Activated CD4-positive, CD25-positive, alpha-beta regulatory T cell treated with anti-CD3 and anti-CD28 coated beads, Interleukin-2, amount 50 U/mL, for 16 hours (primary cell): Measurements from ENCODE around the gene RAD51B.
"Not testable (repeated sequence)": the region's sequence is repeated elsewhere in the genome, so short reads cannot be mapped to it uniquely, and the experiment has no call there.

ENCODE experiments used
- DNase-seq: peaks from one replicate; pipeline ENCODE4 v3.0.0-alpha.2; 2020; ENCODE audit warnings: low read depth, low spot score

Gene RAD51B

DNA sequence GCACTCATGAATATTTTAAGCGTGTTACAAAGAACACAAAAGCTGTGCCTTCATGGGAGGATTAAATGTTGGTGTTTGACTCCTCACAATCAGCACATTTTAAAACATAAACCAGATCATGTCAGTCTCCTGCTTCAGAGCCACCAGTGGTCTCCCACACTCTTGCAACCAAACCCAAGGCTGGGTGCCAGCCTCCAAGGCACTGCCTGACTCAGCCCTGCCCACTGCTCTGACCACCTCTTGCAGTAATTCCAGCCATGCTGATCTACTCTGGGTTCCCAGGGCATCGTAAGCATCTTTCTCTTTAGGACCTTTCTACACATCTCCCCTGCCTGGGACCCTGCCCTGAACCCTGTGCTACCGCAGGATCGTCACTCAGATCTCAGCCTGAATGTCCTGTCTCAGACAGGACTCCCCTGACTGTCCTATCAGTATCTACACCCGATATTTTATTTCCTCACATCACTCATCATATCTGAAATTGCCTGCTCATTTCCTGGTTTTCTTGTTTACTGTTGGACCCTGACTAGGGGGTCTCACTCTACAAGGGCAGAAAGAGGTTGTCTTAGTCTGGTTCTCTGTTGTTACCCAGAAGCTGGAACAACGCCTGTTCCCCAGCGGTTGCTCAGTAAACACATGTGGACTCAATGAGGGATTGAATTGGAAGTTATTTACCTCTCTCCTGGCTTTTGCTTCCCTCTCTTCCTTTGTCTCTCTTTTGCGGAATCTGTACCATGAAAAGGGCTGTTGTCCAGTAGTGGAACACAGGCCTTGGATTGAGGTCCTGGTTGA lies 449.8 kb downstream of the RAD51B start:
- no peak for DNase-seq

DNA sequence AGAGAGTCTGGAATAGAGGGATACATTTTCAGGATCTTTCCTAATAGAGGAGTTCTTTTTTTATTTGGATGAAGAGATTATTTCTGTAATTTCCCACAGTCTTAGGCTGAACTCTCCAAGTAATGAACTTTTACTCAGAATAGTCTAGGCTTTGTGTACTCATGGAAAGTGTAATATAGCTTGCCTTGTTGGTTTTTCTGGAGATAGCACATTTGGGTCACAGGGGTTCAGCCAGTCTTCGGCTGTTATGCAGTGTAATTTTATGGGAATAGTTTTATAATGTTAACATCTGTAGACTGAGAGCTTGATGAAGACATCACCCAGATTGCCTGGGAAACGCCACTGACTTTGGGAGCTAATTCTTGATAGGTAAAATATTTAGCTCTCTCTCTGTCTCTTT lies 450.8 kb downstream of the RAD51B start:
- DNase-seq = no peak

DNA sequence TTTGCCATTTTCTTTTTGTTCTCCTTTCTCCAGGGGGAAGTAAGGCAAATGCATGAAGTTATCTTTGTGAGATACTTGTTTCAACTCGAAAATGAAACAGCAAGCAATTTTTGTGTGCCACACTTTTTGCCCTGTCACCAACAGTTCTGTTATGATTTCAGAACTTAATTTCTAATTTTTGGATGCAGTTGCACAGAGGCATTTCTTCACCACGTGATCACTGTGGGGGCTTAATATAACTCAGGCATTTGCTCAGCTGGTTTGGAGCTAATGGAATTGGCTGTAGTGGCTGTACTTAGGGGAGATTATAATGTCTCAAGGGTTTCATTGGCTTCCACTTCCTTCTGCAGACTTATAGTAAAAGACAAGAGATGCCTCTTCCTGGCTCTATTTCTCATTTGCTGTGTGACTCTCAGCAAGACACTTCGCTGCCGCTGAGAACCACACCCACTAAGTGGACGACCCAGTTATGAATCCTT lies 452.4 kb downstream of the RAD51B start:
- no peak for DNase-seq

DNA sequence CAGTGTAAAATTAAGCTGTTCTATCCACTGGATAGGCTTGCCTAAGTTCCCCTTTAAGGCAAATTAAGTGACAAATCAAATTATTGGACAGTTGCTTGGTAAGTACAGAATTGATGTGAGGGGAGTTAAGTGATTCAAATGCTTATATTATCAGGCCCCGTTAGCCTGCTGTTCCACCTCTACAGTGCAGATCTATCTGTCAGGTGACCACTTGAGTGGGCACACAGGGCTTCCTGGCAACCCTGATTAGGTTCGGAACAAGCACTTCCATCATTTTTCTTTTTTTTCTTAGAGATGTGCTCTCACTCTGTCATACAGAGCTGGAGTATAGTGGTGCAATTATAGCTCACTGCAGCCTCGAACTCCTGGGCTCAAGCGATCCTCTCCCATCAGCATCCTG lies 453.8 kb downstream of the RAD51B start:
- DNase-seq = no peak

DNA sequence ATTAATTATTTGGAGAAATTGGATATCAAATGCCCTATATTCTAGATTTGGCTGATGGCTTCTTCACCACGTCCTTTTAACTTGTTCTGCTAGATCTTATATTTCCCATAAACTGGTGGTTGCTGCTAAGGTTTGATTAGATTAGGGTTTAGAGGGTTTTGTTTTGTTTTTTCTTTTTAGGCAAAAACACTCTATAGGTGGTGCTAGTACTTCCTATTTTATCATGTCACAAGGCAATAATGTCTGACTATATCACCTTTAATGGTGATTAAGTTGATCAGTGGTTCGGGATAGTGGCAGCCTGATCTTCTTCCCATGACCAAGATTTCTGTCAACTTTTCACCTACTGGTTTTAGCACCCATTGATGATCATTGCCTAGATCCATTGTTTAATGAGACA lies 455.1 kb downstream of the RAD51B start:
- no peak for DNase-seq

DNA sequence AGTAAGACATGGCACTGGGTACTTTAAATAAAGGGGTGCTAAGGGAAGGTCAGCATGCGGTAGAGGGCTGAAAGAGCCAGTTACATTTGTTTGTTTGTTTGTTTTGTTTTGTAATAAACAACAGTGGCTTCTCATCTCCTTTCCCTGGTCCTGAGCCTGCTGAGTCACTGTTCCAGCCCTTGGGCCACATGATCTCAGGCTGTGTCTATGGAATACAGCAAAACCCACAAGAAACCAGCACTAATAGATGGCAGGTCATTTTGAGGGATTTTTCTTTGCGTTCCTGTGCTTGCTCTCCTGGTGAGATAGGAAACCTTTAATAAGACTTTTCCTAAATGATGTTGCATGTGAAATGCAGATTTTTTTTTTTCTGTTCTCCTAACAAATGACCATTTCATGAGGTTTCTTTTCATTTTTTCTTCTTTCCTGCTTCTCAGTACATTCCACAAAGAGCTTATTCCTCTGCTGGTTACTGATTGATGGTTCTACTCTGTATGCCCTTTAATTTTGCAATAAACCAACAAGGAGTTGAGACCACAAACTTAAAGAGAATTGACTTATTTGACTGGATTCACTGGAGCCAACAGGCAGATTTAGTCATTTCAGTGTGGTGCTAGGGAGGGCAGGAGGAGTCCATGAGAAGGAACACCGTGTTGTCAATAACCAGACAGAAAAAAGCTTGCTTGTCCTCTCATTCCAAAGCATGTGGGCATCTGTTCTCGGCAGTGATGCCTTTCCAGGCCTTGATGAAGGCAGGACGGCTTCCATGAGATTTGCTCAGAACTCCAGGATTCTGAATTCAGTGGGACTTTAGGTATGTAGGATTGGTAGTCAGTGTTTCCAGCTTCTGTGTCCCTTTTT lies 459.2 kb downstream of the RAD51B start:
- DNase-seq = no peak

DNA sequence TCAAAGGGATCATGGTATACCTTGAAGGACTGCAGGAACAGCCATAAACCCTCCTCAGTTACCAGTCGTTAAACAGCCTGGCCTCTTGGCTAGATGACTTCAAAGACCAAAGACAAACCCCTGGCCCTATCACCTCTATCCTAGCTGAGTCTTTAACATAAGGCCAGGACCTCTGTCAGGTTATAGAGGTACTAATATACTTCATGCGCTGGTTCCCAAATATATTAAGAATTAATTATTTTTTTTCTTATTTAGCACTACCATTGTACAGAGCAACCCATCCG lies 459.8 kb downstream of the RAD51B start:
- DNase-seq = no peak

DNA sequence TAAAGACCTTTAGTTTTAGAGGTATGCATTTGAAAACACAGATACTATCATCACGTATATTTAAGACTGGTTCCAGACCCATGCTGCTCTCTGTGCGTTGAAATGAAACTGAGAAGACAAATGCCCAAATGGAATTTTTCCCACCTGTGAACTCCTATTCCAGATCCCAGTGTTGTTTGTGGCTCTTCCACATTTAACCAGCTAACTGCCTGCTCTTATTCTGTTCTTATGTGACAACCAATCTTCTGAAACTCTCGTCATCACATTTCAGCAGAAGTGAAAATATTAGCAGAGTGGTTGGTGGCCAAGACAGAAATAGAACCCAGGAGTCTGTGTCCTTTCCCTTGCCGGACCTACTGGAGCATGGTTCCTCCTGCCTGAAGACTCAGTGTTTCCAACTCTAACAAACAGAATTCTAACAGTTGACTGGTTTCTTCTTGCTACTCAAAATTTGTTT lies 460.2 kb downstream of the RAD51B start:
- DNase-seq = no peak

DNA sequence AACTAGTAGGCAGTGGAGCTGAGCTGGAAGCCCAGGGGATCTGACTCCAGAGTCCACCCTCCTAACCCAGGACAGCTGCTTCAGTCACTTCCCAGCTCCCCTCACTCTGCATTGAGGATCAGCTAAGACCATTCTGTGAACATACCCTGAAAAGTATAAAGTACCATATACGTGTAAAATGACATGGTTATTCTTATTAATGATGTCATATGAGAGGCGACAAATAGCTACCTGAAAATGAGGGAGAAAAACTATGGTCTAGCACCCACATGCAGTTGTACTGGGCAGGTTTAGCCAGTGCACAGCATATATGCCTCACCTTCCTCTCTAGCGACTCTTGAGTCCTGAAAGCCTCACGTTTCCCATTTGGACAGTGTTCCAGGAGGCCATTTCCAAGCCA lies 461.9 kb downstream of the RAD51B start:
- no peak for DNase-seq

DNA sequence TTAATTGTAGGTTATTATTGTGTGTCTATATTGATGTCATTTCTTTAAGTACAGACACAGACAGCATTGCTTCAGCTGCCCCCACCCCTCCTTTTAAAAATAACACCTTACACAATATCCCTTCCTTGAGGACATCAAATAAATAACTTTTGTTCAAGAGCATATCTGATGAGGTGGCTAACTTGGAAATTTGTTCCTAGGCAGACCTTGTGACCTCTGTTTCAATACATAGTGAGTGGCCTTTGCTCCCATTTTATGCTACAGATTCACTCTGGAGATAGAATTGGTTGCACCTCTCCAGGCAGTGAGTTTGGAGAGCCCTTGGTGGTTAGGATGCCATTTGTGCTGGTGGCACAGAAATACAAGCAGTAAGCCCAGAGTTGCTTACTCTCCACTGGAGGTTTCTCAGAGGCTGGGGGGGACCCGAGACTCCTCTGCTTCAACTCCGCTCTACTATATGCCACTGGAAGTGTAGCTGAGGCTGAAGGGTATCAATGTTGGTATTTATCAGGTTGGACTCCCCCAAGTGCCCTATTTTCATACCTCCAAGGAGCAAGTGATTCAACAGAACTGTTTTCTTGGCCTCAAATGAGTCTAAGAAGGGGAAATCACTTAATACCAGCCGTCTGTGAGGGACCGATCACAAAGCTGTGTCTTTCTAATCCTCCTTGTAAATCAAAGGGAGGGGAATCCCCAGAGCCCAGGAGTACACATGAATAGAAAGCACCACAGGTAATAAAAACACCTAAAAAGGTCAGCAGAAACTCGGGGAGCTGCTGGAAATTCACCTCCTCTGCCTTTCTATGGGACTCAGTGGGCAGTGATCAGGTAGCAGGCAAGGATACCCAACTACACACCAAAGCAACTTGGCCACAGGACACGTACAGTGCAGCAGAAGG lies 463.1 kb downstream of the RAD51B start:
- no peak for DNase-seq

DNA sequence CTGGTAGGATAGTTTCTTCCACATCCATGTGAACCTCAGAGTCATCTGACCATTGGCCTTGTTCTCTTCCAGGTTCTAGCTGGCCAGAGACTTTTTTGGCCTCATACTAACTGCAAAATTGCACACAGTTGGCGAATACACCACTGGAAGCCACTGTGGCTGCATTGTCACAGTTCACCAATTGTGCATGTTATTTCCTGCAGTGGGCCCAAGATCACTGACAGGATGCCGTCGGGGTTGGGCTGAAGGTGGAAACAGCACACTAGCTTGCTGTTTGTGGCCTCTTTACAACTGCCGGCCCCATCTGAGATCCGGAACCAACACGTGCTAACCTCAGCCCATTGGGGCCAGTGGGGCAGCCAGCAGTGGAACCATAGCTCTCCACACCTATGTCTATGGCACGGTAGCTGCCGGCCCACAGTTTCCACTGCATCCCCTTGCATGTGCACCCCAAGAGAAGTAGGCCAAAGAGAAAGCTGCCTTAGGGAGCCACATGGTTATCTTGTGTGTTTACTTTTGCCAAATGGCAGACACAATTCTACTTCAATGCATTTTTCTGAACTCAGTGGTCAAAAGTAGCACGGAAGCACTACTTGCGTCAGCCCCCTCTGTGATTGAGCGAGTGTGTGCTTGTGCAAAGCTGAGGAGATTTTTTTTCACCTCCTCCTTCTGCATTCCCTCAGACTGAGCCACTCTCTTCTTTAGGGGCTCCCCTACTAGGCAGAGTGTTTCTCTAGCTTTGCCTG lies 464.0 kb downstream of the RAD51B start:
- peak; percentile 32 for DNase-seq

DNA sequence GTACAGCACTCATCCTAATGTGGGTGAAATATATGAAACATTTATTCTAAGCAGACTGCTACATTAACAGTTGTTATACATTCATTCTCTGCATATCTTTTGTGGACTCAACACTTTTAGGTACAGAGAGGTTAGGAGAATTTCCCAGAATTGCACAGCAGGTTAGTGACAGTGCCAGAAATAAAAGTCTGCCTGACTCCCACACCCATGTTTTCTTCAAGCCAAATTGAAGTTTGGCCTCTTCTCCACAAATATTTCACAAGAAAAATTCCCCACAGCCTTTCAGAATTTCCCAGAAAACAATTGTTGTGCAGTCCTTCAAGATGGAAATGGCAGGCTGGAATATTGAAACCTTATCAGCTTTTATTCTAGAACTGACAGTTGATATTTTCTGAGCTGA lies 464.8 kb downstream of the RAD51B start:
- no peak for DNase-seq

DNA sequence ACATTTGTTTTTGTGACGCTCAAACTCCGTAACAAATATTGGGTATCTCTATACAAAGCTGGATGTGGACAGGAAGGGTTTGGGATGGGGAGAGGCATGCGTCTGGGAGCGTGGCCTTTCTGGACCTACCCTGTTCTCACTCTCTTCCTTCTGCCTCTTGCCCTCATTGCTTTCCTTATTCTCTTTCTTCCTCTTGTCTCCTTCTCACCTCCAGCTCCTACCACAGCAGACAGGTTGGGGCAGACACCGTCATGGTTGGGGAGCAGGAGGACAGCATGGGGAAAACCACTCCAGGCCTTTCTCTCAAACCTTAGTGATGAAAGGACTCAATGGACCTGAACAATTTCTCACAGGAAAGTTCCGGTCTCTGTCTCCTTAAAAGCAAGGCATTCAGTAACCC lies 465.3 kb downstream of the RAD51B start:
- no peak for DNase-seq

DNA sequence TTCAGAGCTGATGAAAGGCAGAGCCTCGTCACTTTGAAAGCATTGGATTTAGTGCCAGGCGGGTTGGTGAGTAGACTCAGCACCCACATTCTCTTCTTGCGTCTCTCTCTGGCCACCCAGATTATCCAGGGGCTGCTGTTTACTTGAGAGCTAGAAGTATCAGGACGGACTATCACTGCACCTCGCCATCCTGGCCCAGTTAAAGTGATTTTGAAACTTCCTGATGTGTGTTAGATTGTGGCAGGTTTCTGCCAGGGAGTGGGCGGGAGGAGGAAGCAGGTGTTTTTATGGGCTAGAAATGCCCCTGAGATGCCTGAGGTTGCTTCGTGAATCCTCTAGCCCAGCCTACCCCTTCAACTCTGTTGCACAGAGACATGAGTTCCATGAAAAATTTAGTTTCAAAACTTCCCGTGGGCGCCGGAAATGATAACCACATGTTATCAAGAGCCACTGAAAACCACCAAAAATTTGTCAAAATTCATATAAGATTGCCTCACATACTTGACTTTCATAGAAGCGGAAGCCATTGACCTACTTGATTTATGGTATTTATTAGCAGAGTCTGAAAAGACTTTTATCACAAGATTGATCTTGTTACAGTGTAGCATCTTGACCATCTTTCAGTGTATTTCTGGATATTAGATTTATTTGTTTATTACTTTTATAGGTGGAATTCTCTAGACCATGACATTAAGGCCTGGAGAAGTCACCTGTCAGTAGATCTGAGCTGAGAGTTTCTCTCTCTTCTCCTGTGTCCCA lies 466.0 kb downstream of the RAD51B start:
- peak; percentile 39 for DNase-seq

DNA sequence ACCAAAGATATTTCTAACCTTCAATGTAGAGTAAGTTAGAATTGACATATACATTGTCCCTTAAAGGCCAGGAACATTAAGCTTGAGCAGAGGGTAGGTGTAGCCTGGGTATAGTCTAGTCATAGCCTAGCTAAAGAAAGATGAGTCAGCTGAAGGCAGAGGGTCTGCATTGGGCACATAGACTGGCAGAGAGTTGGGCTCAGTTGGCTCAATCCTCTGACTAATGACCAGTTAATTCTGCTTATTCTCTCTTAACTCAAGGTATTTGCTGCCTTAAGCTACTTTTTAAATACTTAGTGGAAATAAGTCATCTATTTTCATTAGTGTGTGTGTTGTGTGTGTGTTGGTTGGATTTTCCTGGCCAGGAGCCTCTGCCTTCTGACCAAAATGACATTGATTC lies 467.1 kb downstream of the RAD51B start:
- no peak for DNase-seq

DNA sequence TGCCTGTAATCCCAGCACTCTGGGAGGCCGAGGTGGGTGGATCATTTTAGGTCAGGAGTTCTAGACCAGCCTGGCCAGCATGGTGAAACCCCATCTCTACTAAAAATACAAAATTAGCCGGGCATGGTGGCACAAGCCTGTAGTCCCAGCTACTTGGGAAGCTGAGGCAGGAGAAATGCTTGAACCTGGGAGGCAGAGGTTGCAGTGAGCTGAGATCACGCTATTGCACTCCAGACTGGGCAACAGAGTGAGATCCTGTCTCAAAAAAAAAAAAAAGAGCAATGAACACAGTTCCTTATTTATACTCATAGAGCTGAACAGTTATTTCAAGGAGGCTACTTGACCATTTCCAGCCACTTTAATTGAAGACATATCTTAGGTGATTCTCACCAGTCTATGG lies 469.9 kb downstream of the RAD51B start:
- DNase-seq = not testable (repeated sequence)

DNA sequence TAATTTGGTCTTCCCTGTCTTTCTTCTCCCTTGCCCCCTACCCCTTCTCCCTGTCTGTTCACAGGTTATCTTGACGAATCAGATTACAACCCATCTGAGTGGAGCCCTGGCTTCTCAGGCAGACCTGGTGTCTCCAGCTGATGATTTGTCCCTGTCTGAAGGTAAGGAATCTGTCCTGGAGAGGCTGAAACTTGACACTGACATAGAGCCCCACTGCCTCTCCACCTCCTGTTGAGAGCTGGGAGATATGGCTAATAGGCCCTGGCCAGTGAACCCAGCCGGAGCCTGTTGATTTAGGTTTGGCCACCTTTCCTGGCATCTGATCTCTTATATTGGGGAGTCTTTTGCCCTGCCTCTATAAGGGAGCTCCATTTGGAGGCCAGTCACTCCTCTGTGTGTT lies 472.2 kb downstream of the RAD51B start:
- DNase-seq = no peak

DNA sequence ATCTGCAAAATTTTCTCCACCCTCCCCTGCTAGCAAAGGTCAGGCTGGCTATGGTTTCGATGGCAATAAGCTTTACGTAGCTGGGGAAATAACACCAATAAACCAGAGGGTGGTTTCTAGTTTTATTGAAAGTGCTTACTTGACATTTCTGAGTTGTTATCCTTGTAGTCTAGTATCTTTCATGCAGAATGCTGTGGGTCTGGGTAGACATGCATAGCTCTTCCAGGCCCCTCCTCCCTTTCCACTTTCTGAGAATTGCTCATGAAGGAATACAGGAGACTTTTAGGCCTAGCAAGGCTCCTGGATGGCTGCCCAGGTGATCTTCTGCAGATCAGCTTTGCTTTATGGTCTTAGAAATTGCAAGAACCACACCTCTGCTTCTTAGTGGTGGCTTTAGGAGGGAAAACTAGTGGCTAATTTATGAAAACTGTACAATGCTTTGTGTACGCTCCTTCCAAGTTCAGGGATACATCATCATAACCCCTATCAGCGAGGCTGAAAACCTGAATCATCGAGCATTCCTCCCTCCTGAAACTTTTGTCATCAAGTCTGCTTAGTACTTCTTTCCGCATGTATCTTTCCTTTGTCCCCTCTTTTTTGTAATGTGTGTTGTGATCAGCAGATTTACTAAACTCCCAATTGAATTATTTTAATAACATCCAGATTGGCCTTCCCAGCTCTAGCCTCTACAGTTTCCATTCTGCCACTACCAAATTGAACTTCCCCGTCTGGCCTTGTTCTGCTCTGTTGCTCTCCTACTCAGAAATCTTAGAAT lies 473.0 kb downstream of the RAD51B start:
- DNase-seq = no peak

DNA sequence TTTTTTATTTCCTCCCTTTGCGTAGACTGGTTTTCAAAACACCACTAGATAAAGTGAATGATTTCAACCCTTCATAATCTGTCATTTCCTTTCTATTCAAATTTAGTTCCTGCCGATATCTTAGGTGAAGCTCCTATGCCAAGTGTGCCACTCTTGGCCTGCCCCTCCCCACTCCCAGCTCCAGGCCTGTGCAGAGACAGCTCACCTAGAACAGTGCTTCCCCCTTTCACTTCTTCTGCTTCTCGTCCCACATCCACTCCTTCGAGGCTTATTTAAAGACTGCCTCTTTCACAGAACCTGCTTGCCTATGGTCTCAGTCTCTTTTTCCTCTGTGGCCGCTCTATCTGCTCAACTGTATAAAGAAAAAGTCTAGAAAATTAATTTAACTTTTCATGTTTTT lies 473.8 kb downstream of the RAD51B start:
- no peak for DNase-seq

DNA sequence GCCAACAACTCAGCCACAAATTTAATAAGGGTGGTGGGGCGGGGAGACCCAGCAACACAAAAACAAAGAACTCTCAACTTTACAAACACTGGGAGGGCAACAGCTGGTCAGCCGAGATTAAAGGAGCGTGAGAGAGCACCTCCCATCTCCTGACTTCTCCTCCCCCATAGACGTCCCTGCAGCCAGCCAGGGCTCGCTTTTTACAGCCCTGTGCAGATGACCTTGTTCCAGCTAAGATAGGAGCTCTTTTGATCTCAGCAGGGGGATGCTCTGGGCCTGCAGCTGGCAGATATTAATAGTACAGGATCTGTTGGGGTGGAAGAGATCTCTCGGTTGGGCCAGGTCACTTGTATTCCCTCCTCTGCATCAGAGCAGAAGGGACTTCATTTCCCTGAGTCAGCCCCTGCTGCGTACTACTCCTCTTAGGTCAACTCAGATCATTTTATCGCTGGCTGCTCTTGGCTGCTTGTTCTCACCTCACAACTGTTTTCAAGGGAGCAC lies 475.8 kb downstream of the RAD51B start:
- no peak for DNase-seq
